ENCODE results near the gene NPW.

The NPW gene

DNA sequence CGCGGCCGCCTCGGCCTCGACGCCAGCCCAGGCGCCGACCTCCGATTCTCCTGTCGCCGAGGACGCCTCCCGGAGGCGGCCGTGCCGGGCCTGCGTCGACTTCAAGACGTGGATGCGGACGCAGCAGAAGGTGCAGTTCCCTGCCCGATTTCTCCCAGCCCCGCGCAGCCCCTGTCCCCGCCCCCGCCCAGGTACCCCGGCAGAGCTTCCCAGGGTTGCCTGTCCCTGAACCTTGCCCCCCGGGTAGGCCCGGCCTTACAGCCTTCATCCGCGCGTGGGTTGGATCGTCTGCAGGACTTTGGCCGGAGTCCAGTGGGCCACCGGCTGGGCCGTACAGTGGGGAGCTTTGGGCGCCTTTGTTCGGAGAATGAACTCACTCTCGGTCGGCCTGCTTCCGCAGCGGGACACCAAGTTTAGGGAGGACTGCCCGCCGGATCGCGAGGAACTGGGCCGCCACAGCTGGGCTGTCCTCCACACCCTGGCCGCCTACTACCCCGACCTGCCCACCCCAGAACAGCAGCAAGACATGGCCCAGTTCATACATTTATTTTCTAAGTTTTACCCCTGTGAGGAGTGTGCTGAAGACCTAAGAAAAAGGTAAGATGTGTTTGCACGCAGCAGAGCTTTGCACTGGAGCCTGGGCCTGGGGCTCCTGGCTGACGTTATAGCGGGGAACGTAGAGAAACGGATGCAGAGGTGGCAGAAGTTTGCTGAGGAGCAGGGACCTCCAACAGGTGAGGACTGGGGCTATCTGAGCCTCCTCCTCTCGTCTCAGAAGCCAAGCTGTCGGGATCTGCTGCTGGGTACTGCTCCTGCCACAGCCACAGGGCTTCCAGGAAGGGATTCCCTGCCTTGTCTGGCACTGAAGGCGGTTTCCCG, 35.0 kb upstream of the NPW start:
- peak; percentile 59 for DNase-seq (ENCODE audit: low spot score)

DNA sequence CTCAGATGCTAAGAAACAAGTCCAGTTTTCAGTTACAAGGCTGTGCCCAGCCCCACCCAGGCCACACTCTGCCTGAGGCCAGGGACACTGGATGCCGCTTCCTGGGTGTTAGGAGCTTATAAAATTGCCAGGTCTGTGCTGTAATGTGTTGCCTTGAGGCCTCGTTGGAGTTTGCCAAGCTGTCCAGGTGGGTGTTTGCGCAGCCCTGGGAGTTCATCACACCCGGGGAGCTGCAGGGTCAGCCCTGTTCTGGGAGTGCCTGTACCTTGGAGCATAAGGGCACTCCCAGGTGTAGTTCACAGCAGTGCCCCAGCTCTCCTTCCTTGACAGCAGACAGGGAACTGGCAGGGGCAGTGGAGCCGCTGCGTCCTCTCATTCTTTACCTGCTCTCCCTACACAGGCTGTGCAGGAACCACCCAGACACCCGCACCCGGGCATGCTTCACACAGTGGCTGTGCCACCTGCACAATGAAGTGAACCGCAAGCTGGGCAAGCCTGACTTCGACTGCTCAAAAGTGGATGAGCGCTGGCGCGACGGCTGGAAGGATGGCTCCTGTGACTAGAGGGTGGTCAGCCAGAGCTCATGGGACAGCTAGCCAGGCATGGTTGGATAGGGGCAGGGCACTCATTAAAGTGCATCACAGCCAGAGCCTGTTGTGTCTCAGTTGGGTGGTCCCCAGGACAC, 34.0 kb upstream of the NPW start:
- no peak for DNase-seq (ENCODE audit: low spot score)

DNA sequence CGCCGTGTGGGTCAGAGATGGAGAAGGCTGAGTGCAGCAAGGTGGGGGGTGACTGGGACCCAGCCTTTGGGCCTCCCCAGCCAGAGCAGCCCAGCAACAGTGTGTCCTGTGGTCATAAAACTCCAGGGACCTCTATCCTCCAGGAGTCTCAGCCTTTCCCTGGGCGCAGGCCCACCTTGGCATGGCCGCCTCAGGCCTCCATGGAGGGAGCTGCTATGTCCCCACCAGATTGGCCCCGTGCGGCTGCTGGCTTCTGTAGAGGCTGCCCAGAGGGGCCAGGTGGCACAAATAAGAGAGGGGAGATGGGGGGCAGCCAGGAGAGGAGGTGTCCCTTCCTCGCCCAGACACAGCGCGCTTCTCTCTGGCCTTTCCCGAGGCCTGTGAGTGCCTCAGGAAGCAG, 32.4 kb upstream of the NPW start:
- DNase-seq (ENCODE audit: low spot score): no peak

DNA sequence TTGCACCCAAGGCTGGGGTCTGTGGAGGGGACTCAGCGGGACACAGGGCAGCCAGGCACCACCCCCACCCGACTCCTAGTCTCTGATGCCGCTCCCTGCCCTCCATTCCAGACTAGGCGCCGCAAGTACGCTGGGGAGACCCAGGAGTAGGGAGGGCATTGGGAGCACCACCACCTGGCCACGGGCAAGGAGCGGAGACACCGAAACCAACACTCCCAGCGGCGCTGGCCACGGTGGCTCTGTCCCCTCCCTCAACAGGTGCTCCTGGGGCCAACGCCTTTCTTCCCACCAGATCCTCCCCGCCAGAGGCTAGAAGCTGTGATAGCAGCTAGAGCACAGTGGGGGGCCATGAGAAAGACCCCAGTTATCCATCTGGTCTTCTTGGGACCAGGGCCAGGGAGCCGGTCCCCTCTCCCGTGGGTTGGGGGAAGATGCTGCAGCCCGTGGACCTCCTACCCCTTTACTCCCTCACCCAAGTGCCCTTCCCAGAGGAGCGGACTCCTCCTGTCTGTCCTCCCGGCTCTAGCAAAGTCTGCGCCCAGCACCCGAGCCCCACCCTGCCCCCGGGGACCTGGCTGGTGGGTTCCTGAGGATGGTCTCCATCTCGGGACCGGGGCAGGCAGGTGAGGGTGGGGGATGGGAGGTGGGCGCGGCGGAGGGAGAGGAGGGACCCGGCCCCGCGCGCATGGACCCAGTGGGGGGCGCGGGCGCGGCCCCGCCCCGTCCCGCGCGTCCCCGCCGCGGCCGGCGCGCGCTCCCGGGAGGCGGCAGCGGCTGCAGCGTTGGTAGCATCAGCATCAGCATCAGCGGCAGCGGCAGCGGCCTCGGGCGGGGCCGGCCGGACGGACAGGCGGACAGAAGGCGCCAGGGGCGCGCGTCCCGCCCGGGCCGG, 30.1 kb upstream of the NPW start, which contains the start of gene SYNGR3:
SYNGR3 (plus strand) TSS at position 762 of the 892 bp plus-strand sequence. CDS start 133 bp downstream, outside the sequence.
- no peak for DNase-seq (ENCODE audit: low spot score)

DNA sequence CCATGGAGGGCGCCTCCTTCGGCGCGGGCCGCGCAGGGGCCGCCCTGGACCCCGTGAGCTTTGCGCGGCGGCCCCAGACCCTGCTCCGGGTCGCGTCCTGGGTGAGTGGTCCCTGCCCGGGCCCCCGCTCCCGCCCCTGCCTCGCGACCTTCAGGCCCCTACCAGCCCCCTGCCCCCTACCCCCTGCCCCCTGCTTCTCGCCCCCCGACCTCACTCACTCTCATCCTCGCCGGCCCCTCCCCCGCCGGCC, 29.6 kb upstream of the NPW start:
- no peak for DNase-seq (ENCODE audit: low spot score)

DNA sequence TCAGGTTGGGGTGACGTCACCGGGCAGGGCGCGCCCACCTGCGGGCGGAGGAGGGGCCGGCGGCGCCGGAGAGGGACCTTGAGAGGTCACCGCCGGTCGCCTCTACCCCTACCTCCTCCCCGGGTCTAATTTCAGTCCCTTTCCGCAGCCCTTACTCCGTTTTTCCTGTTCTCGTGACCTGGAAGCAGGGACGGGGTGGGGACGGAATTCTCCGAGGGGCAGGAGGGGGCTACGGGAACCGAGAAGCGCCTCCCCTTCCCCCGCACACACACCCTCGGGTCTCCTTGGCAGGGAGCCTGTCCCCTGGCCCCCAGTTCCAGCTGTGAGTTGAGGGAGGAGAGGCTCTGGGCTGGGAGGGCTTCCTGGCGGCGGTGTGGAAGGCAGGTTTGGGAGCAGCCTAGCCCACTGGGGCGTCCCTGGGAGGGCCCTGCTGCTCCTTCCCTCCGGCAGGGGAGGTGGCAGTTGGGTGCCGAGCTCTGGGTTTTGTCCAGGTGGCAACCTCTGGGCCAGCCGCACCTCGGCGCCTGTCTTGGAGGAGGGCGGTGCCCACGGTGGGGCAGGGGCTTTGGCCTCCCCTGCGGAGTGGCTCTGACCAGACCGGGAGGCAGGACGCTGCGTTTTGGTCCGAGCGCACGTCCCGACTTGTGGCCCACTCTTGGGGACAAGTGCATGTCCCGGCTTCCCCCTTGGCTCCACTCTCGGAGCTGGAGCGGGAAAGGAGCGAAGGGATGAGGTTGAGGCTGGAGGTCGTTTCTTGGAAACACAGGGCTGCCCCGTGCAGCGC, 29.0 kb upstream of the NPW start:
- no peak for DNase-seq (ENCODE audit: low spot score)

DNA sequence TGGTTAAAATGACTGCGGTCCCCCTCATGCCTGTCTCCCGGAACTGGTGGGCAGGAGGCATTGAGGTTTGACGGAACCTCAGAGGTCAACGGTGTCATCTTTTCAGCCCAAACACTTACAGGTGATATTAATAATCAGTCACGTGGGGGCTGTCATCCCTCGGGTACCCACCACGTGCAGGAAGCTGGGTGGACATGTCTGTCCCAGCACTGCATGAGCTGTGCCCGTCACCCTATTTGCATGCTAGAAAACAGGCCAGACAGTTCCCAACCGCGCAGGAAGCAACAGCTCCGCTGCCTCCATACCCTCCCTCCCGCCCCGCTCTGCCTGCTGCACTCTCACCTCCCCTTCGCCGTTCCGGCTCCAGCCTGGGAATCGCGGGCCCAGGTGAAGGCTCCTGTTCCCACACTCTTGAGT, 28.4 kb upstream of the NPW start:
- DNase-seq (ENCODE audit: low spot score): no peak

DNA sequence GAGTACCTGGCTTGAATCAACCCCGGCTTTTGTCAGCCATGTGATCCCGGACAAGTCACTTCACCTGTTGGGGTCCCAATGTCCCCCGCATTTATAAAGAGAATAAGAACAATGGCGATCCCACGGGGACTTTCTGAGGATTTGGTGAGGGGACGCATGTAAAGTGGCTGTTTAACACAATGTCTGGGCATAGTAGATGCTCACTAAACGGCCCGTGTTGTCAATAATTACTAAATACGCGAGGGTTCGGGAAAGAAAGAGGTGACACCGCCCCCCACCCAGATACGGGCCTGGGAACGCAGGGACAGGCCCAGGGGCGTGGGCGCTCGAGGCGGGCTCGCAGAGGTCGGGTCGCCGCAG, 28.0 kb upstream of the NPW start:
- no peak for DNase-seq (ENCODE audit: low spot score)

DNA sequence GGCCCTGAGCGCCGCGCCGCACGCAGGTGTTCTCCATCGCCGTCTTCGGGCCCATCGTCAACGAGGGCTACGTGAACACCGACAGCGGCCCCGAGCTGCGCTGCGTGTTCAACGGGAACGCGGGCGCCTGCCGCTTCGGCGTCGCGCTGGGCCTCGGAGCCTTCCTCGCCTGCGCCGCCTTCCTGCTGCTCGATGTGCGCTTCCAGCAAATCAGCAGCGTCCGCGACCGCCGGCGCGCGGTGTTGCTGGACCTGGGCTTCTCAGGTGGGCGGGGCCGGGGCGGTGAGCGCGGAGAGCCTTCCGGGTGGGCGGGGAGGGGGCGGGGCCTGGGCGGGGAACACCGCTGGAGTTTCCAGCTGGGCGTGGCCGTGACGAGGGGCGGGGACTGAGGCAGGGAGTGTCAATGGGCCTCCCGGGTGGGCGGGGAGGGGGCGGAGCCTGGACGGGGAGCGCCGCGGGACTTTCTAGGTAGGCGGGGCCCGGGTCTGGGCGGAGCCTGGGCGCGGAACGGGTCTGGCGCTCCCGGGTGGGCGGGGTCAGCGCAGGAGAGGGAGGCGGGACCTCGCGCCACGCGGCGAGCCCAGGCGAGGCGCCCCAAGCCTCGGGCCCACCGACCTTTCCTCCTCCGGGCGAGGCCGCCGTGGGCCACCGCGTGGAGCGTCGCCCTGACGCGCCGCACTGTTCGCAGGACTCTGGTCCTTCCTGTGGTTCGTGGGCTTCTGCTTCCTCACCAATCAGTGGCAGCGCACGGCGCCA, 27.5 kb upstream of the NPW start:
- DNase-seq (ENCODE audit: low spot score): peak; percentile 90

DNA sequence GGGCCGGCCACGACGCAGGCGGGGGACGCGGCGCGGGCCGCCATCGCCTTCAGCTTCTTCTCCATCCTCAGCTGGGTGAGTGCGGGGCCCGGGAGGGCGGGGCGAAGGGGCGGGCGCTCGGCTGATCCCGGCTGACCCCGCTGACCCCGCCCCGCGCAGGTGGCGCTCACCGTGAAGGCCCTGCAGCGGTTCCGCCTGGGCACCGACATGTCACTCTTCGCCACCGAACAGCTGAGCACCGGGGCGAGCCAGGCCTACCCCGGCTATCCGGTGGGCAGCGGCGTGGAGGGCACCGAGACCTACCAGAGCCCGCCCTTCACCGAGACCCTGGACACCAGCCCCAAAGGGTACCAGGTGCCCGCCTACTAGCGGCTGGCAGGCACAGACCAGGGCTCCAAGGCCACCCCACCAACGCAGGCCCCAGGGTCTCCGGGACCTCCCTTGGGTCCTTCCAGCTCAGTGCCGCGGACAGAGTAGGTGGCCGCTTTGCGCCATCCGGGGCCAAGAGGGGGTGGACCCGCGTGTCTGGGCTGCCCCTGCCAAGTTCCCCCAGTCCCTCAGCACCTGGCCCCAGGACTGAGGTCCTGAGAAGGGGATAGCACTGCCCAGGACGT, 26.8 kb upstream of the NPW start:
- DNase-seq (ENCODE audit: low spot score): no peak

DNA sequence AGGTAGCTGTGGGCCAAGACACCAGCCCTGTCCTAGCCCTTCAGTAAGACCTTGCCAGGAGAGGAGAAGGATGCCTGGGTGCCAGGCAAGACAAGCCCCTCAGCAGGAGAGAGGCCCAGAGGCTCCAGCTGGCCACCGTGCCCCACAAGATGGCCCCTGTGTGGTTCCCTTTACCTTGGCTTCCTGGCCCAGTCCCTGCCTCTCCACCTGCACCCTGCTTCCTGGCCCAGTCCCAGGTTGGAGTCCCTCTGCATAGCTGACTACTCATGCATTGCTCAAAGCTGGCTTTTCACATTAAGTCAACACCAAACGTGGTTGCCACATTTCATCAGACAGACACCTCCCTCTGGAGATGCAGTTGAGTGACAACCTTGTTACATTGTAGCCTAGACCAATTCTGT, 25.9 kb upstream of the NPW start:
- DNase-seq (ENCODE audit: low spot score): no peak

DNA sequence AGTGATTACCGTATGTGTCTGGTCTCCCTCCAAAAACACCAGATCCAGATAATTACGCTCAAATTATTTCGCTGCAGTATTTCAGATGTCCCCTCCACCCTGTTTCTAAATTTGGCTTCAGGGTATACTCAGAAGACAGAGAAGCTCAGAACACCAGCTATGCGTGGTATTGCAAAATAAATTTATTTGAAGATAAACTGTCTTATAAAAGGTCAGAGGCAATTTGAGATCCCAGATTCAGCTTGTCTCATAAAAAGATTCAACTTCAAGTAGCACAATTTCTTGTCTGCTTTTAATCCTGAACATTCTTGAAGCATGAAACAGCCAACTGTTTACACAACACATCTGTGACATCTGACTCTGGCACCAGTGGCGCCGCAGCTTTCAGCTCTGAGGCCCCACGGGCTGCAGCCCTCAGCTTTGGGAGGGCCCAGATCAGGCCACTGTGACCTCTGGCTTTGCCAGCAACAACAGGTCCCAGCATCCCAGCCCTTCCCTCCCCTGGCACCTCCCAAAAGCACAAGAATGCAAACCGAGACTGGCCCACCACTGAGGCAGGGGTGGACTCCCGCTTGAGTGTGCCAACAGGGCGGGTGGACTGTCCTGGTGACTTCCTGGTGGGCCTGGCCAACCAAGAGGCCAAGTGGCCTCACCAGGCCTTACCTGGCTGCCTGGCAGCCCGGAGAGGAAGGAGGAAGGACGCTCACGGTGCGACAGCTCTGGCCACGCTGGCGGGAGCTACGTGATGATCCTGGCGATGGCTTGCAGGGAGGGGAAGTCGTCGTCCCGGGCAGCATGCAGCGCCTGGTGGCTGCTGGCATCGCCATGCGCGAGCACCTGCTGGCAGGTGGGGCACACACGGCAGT, 21.9 kb upstream of the NPW start:
- DNase-seq (ENCODE audit: low spot score): no peak

DNA sequence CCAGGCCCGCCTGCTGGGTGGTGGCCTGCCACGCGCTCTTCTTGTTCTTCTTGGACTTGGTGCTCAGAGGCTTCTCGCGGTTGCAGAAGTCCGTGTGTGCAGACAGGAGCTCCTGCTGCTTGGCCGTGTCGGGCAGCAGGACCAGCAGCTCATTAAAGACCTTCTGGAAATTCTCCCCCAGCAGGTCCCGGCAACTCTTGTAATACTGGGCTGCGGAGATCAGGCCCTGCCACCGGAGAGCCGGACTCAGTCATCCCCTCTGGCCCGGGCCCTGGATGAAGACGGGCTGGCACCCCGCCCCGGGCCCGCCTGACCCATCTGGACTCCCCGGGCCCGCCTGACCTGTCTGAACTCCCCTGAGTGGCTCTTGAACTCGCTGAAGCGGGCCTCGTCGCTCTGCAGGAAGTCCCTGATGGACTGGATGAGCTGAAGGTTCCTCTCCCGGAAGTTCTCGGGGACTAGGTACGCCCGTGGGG, 21.2 kb upstream of the NPW start:
- no peak for DNase-seq (ENCODE audit: low spot score)

DNA sequence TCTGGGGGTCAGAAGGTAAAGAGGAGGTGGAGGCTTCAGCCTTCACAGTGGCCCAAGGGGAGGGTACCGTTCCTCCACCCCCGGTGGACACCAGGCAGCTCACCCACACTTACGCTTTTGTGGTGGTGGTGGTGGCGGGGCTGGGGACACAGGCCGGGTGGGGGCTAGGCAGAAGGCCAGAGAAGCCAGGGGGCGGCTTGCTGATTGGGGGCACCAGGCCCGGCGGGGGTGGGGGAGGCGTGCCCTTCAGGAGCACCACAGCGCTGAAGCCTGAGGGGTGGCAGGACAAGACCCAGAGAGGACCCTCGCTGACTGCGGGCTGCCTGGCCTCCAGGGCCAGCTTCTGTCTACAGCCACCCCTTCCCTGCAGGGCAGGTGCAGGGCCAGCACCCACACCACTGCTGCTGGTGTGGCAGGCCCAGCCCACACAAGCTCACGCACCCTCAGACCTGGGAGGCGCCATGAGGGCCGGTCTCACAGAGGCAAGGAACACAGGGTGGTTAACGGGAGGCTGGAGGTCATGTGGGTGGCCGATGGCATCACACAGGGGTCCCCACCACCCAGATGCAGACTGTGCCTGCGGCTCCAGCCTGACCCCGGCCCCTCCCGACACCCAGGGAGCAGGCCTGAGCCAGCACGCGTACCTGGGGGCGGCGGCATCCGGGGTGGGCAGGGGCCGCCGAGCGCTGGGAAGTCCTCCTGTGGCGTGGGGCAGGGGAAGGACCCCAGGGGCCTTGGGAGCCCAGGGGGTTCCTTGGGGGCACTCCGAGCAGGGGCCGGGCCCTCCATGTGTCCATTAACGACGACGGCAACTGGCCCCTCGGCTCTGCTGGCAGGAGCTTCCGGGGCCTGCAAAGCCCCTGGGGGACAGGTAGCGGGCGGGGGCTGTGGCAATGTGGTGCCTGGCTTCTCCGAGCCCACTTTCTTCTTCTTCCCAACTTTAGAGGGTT, 20.5 kb upstream of the NPW start:
- no peak for DNase-seq (ENCODE audit: low spot score)

DNA sequence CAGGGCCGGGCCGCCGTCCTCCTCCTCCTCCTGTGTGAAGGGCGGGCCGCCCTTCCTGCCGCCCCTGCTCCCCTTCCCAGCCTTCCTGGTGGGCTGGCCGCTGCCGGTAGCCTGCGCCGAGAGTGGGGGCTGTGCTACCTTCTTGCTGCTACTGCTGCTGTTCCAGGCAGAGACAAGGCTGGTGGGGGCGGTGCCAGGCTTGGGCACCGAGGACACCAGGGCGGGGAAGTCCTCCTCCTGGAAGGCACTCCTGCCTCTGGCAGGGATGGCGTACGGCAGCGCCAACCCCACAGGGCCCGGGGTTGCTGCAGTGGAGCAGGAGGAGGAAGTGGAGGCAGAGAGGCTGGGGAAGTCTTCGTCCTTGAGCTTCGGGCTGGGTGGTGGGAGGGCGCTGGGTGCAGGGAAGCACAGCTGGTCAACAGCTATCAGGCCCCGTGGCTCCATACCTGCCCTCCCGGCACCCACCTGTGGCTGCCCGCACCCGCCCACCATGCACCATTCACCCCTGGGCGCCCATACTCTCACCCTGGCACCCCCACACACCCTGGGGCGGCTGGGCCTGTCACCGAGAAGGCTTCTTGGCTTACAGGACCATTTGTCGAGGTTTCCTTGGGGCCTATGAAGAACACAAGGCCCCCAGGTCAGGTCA, 19.6 kb upstream of the NPW start:
- no peak for DNase-seq (ENCODE audit: low spot score)

DNA sequence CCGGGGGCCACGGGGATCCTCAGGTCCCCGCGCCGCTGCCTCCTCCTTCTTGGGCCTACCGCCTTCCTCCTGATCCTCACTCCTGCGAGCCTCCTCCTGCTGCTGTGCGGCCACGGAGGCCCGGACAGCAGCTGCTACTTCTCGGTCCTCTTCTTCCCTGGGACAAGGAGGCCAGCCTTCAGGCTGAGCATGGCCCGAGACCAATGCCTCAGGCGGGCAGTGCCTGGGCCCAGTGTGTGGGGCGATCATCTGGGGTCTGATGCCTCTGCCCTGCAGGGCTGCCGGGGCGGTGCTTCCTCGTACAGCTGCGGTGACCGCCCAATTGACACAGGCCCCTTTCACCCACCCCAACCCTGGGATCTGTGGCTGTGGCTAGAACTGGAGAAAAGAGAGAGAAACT, 18.6 kb upstream of the NPW start:
- no peak for DNase-seq (ENCODE audit: low spot score)

DNA sequence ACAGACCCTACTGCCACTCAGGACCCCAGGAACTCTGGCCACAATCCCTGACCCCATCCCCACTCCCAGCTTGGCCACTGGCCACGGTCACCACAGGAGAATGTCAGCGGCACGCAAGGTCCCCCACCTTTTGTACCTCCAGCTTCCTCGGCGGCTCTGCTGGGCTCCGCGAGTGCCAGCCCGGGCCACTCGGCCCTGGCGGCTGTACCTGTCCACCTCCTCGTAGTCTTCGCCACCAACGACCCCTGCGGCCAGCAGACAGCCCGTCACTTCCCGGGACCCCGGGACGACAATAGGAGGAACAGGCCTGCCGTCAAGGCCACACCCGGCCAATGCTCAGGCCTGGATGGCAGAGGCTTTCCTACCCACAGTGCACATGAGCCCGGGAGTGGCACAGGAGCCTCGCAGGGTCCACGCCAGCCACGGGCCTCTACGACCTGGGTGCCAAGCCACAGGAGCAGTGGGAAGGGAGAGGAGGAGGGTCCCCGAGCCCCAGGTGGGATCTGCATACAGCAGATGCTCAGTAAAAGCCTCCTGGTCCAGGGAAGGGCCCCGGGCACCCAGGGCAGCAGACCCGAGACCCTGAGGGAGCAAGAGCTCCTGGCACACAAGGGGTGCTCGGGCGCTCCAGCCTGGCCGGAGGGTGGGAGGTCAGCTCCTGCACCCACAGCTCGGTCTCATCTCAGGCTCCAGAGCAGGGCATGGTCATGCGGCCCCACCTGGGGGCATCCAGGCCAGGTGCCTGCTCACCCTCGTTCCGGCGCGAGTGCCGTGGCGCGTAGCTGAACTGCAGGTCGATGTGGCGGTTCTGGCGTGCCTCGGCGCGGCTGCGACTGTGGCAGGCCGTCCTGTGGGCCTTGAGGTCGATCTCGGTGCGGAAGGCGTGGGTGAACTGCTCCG, 17.9 kb upstream of the NPW start:
- no peak for DNase-seq (ENCODE audit: low spot score)
